Measurements from ENCODE around the gene MAN1B1. TPM values are rescaled to one million over a fixed set of nuclear protein-coding genes. Genes with fewer than 3 reads are reported as not detected.

Gene MAN1B1
- total RNA-seq, result 59.0 TPM

GRCh38 chr9:137086531-137087408, at the start of gene MAN1B1:
Gene MAN1B1 (plus strand): TSS chr9:137086985. CDS start chr9:137087000, 15 bp downstream.

DNA sequence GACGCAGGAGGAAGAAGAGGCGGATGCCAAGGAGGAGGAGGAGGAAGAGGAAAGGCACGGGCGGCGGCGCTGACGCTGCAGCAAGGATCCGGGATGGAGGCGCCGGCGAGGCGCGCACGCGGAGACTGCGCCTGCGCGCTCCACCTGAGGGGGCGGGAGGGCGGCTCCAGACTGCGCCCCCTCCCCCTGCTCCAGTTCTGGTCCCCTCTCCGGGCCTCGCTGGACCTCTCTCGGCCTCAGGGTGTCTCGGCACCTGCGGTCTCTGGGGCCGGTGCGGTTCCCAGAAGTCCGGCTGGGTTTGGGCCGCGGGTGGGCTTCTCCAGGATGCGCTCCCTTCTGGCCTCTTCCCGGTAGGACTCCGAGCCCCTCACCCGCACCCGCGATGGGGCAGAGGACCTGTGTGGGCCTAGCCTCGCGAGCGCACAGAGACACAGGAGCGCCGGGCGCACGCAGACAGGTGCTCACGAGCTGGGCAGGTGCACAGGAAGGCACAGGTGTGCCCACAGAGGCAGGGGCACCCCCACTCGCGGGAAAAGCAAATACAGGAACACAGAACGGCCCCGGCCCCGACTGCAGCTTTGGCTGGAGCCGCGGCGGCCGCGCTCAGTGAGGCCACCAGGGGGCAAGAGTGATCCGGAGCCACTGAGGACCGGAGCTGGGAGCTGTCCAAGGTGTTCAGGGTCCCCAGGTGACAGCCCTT, 40.5 kb upstream of the MAN1B1 start, which contains the start of gene NPDC1:
TSS of gene NPDC1 (minus strand) at position 90 of the 700 bp plus-strand sequence. CDS start 188 bp downstream, outside the sequence.

DNA sequence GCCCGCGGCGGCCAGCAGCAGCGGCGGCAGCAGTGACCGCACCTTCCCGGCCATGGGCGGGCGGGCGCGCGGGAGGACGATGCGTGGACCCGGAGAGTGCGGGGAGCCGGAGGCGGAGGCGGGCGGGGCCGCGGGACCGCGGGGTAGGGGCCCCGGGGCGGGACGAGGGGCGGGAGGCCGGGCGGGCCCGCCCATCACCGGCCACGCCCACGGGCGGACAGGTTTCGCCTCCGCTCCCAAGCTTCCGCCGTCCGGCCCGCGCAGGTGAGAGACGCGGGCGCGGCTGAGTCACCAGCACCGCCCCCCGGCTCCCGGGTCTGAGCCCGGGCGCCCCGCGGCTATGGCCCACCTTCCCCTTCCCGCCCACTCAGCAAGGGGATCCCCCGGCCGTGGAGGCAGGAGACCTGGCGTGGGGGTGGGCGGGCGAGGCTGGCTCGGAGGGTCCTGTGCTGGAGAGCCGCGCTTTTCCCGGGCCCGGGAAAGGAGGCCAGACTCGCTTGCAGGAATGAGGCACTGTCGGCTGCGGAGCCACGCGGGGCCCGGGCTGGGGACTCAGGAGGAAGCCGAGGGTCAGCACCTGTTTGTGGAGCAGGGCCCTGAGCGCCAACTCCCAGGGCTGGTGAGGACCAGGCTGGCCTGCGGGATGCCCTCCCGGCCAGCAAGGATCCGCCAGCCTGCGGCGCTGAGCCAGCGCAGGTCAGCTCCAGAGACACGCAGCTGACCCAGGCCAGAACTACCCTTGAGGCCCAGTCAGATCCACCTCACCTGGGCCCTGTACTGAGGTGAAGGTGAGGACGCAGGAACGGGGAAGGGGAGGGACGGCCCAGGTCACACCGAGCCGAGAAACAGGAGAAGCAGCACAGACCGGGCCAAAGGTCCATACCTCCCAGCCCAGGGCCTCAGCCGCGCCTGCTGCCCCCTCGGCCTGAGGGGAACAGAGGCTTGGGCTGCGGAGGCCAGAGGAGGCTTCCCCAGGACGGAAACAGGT, 32.5 kb upstream of the MAN1B1 start, which contains the start of gene ENTPD2:
TSS of gene ENTPD2 (minus strand) at position 118 of the 988 bp plus-strand sequence. CDS start at position 54, 64 bp downstream.

GRCh38 chr9:137070201-137070905, 16.4 kb upstream of the MAN1B1 start, which contains the start of gene SAPCD2:
Gene SAPCD2 (minus strand): TSS chr9:137070557. CDS start chr9:137070460, 97 bp downstream.

GRCh38 chr9:137077010-137077747, 9.6 kb upstream of the MAN1B1 start, which contains the start of gene UAP1L1:
Gene UAP1L1 (plus strand): TSS chr9:137077517. CDS start chr9:137077533, 16 bp downstream.

DNA sequence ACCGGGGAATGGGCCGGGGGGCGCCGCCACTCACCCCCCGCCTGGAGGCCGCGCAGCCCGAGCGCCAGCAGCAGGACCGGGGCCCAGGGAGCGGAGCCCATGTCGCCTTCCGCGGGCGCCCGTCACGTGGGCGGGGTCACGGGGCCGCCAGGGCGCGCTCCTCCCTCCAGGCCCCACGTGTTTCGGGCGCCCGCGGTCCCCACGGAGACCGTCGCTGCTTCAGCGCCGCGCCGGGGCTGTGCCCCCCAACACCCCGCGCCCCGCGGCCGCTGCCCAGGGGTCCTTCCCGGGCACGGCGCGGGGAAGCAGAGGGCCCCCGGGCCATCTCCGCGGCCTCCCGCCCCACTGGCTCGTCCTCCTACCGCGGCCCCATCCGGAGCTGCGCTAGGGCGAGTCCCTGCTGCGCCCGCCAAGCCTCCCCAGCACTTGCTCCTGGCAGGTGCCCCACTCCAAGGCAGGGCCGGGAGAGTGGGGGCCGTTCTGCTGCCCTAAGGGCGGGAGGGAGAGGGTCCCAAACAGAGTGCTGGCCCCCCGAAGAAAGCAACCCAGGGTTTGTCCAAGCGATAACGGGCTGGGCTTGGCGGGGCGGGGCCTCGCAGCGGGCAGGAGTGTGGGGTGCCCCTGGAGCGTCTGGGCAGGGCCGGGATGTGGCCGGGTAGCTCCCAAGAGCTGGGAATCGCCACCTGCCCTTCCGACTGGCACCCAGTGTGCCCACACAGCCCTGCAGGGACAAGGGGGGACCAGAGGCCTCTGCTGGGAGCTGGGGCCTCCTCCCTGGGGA, 28.0 kb downstream of the MAN1B1 start, which contains the start of gene DPP7:
TSS of gene DPP7 (minus strand) at position 121 of the 781 bp plus-strand sequence. CDS start at position 101, 20 bp downstream.

GRCh38 chr9:137138722-137139467, 52.1 kb downstream of the MAN1B1 start, which contains the start of gene GRIN1:
Gene GRIN1 (plus strand): TSS chr9:137139154. CDS start chr9:137139487, 333 bp downstream.

Other genes with a start within 250 kb of the MAN1B1 start
- gene AJM1, start 244.5 kb upstream of the MAN1B1 start, total RNA-seq, result 2.0 TPM
- gene PHPT1, start 237.6 kb upstream of the MAN1B1 start, total RNA-seq, result 55.5 TPM
- 8.2 TPM for gene MAMDC4, start 234.6 kb upstream of the MAN1B1 start, total RNA-seq
- gene EDF1, start 220.7 kb upstream of the MAN1B1 start, total RNA-seq, result 222 TPM
- 15.9 TPM for gene TRAF2, start 200.5 kb upstream of the MAN1B1 start, total RNA-seq
- gene FBXW5, start 142.2 kb upstream of the MAN1B1 start, total RNA-seq, result 101 TPM
- not detected for gene C8G, start 141.7 kb upstream of the MAN1B1 start, total RNA-seq
- 2.9 TPM for gene LCN12, start 134.7 kb upstream of the MAN1B1 start, total RNA-seq
- 230 TPM for gene PTGDS, start 109.5 kb upstream of the MAN1B1 start, total RNA-seq
- gene LCNL1, start 104.0 kb upstream of the MAN1B1 start, total RNA-seq, result 1.2 TPM
- gene PAXX, start 94.6 kb upstream of the MAN1B1 start, total RNA-seq, result 25.7 TPM
- 1.1 TPM for gene CLIC3, start 90.4 kb upstream of the MAN1B1 start, total RNA-seq
- 49.9 TPM for gene ABCA2, start 58.7 kb upstream of the MAN1B1 start, total RNA-seq
- not detected for gene FUT7, start 54.9 kb upstream of the MAN1B1 start, total RNA-seq
- gene NPDC1, start 40.8 kb upstream of the MAN1B1 start, total RNA-seq, result 56.4 TPM
- gene ENTPD2, start 32.9 kb upstream of the MAN1B1 start, total RNA-seq, result 7.0 TPM
- 4.3 TPM for gene SAPCD2, start 16.4 kb upstream of the MAN1B1 start, total RNA-seq
- 8.5 TPM for gene UAP1L1, start 9.5 kb upstream of the MAN1B1 start, total RNA-seq
- gene DPP7, start 27.7 kb downstream of the MAN1B1 start, total RNA-seq, result 37.5 TPM
- gene GRIN1, start 52.2 kb downstream of the MAN1B1 start, total RNA-seq, result 12.7 TPM
- 1.7 TPM for gene LRRC26, start 83.1 kb downstream of the MAN1B1 start, total RNA-seq
- not detected for gene TMEM210, start 85.1 kb downstream of the MAN1B1 start, total RNA-seq
- gene ANAPC2, start 101.6 kb downstream of the MAN1B1 start, total RNA-seq, result 42.9 TPM
- 51.1 TPM for gene SSNA1, start 101.7 kb downstream of the MAN1B1 start, total RNA-seq
- 11.3 TPM for gene TPRN, start 113.8 kb downstream of the MAN1B1 start, total RNA-seq
- gene TMEM203, start 118.7 kb downstream of the MAN1B1 start, total RNA-seq, result 34.2 TPM
- 10.3 TPM for gene NDOR1, start 118.7 kb downstream of the MAN1B1 start, total RNA-seq
- gene RNF208, start 135.3 kb downstream of the MAN1B1 start, total RNA-seq, result 2.7 TPM
- gene CYSRT1, start 138.2 kb downstream of the MAN1B1 start, total RNA-seq, result 0.60 TPM
- gene RNF224, start 140.5 kb downstream of the MAN1B1 start, total RNA-seq, result not detected
- gene SLC34A3, start 143.9 kb downstream of the MAN1B1 start, total RNA-seq, result not detected
- 374 TPM for gene TUBB4B, start 154.3 kb downstream of the MAN1B1 start, total RNA-seq
- not detected for gene STPG3, start 164.3 kb downstream of the MAN1B1 start, total RNA-seq
- gene NELFB, start 168.3 kb downstream of the MAN1B1 start, total RNA-seq, result 39.1 TPM
- 3.7 TPM for gene TOR4A, start 190.7 kb downstream of the MAN1B1 start, total RNA-seq
- gene NRARP, start 215.3 kb downstream of the MAN1B1 start, total RNA-seq, result 23.3 TPM